ENCODE data around the gene RNF212.

The RNF212 gene

DNA sequence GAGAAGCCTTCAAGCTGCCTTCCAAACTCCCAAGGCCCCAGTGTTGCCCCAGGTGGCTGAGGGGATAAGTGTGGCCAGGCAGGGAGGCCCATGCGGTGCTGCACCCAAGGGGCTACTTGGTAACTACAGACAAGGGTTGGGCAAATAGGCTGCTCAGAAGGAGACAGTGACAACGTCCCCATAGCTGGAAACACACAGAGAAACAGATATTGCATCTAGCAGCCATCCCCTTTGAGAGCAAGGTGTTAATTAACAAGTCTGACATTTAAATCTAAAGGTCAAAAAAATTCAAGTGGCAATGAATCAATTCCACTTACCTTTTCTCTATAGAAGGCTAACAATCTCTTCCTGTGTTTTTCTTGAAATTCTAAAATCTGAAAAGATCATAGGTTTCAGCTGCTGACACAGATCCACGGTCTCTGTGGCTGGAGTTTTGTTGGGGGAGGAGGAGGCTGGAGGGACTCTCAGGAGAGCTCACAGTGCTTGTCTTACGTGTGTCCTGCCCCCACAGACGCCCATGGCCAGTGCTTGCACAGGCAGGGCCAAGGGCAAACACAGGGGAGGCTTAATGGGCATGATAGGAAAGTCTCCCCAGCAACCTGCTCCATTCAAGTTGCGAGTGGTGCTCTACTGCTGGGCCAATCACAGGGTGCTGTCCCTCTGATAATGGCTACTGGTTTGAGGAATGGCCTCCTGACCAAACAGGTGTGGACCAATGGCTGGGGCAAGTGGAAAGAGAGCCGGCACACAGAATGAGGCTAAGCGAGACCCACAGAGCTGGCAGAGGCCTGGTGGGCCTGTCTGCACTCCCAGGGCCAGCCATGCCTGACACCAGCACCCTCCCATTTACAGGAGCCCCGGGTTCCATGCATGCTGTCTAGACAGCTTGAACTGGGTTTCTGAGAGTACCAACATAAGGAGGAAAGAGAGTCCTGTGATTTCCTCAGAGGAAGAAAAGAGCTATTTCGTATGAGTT, 22.6 kb downstream of the RNF212 start:
- no peak for DNase-seq

DNA sequence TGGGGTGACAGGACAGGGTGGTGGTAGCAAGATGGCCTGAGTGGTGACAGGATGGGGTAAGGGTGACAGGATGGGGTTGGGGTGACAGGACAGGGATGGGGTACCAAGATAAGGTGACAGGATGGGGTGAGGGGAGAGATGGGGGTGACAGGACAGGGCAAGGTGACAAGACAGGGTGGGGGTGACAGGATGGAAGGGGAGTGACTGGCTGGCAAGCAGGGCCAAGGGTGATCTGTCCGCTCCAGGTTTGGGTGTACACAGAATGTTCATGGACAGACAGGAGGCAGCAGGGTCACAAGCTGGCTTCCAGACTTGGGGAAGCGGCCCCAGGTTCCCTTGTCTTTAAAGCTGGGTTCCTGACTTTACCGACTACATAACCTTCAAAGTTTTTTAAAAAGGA, 23.3 kb downstream of the RNF212 start:
- no peak for DNase-seq

DNA sequence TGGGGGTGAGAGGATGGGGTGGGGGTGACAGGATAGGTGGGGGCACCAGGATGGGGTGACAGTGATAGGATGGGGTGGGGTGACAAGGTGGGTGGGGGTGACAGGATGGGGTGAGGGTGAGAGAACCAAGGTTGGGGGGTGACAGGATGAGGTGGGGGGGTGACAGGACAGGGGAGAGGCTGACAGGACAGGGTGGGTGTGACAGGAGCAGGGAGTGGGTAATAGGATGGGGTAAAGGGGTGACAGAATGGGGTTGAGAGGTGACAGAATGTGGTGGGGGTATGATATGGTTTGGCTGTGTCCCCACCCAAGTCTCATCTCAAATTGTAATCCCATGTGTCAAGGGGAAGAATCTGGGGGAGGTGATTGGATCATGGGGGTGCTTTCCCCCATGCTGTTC, 26.0 kb downstream of the RNF212 start:
- no peak for DNase-seq

DNA sequence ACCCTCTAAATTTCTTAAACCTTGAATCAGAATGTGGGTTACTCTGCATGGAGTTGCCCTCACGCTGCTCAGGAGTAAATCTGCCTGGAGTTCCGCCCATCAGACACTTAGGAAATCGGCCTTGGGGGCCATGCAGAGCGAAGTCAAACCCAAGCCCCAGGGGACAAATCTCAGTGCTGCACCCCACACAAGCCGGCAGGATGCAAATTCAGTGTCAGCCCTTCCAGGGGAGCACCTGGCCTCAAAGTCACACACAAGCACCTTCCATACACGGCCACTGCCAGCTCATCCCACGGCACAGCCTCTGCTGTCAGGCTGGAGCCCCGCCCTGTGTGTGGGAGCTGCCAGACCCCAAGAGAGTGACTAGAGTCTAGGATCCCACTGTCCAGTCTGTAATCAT, 27.4 kb downstream of the RNF212 start:
- DNase-seq: no peak

DNA sequence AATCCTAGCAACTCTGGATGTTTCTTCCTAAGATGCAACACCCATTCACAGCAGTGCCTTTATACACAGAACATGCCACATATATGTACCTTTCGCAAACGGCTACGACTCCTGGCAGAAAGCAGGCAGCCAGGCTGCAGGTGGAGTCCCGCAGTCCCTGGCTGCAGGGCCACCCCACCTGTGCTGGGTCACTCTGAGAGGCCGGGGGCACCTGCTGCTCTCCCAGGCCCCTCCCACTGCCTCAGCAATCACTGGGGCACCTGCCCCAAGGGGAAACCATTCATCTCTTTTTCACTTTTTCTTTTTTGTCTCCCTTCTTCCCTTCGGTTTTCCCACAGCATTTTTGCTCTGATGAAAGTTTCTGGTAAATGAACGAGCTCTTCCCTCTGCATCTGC, 28.0 kb downstream of the RNF212 start:
- no peak for DNase-seq

DNA sequence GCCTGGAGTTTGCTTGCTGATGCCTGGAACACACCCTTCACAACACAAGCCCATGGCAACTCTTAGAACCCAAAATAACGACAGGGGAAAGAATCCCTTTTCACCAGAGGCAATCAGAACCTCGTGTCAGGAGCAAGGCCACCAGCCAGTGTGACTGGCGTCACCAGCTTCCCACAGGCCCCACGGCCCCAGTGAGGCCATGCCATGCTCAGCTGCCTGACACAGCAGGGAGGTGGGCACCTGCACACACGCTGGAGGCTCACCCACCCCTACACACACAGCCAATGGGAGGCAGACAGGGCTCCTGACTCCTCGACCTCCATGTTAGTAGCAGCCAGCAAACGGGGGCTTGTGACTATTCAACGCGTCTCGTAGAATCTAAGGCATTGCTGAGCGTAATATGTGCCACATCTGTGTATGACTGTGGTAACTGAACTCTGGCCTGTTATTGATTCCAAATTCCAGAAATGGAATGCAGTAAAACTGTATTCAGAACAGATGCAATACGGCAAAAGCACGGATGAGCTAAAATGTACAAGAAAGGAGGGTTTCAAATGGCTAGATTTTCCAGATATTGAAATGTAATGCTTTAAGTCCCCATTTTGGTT, 28.5 kb downstream of the RNF212 start:
- no peak for DNase-seq

DNA sequence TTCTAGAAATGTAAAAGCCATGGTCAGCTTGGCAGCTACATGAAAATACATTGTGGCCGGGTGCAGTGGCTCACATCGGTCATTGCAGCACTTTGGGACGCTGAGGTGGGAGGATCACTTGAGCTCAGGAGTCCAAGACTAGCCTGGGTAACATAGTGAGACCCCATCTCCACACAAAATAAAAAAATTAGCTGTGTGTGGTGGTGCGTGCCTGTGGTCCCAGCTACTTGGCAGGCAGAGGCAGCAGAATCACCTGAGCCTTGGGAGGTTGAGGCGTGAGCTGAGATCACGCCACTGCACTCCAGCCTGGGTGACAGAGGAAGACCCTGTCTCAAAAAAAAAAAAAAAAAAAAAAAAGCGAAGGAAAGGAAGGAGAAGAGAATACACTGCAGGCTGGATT, 29.0 kb downstream of the RNF212 start:
- DNase-seq: no peak

DNA sequence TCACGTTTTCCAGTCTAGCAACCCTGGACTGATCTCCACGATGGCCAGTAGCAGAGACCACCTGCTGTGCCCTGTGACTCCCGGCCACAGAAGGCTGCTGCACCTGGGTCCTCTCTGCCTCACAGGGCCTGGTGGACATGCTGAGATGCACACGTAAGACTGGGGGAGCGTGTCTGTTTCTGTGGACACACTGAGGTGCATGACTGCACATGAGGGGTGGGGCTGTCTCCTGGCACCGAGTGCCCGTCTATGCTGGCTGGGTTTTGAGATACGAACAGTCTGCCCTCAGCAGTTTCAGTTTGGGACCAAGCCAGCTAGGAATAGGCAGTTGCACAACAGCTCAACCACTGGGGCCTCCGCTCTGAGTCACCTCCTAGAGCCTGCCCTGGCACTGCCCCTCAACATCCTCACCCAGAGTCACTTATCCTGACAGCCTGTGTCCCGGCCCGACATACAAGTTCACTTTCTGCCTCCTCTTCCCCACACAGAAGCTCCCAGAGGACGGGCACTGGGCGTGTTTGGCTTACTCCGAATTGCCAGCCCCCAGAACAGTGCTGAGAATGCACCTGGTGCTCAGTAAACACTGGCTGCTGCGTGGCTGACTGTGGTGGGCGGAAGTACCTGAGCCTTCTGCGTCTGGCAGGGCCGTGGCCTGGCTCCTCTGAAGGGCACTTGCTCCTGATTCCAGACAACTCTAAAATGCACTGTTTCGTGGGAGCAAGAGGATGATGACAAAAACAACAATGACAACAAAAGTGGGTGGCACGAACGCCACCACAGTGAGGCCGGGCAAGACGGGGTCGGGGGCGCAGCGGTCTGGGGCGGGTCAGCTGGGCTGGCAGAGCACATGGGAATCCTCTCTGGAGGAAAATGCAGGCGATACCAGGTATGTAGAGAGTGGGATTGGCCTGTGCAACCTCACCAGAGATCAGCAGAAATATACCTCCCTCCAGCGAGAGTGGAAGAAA, 30.9 kb downstream of the RNF212 start:
- DNase-seq: peak; percentile 88 to 93 (median 90)

DNA sequence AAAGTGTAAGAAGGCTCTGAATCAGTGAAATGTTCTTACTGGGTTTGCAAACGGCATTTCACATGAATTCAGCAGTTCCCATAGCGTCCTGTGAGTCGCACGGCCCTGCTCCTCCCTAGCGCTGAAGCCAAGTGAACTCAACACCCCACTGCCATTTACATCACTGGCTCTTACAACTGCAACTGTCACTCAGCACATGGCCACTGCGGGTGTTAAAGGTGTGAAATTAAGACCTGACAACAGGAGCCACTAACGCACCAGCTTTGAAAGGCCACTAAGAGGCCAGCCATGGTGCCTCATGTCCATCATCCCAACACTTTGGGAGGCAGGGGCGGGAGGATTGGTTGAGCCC, 31.7 kb downstream of the RNF212 start:
- peak; percentile 49 to 58 (median 53) for DNase-seq

DNA sequence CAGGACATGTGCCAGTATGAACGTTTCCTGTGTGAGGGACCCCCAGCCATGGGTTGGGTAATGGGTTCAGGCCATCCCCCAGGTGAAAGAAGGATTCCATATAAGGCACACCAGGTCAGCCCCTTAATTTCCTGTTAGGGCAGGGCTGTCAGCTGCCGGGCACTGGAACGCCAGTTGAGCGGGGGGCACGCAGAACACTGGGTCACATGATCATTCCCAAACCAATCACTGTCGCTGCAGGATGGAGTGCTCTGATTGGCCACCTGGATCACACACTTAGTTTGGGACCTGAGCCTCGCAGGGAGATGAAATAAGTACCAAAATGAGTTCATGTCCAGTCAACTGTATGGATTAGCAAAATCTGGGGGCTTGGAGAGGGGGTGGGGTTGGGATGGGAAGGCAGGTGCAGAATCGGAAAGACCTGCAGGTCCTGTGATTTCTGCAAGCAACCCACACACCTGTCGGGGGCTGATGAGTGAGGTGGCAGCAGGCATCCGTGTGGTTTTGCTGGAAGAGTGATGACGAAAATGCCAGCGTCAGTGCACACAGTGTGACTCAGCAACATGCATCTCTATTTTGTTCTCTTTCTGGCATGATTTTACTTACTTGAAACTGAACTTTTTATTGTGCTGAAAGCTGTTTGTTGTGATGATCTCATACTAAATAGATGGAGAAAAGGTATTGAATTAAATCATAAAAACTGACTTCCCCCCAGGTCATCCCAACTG, 32.2 kb downstream of the RNF212 start:
- DNase-seq: peak; percentile 47 to 69 (median 56)

DNA sequence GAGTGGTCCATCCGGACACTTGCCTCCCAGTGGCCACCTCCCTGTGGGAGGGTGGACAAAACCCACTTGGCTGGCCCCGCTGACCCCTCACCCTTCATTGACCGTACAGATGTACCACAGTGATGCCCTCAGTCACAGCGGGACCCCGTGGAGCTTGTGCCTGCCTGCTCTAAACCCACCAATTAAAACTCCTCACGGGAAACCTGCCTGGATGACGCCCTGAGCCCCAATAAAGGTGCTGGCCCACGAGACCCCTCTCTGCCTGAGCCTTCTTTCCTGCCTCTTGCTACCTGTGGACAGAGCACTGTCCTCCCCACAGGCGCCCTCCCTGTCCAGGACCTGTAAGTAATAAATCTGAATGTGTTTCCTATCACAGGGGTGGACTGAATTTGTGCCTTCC, 32.9 kb downstream of the RNF212 start:
- no peak for DNase-seq

DNA sequence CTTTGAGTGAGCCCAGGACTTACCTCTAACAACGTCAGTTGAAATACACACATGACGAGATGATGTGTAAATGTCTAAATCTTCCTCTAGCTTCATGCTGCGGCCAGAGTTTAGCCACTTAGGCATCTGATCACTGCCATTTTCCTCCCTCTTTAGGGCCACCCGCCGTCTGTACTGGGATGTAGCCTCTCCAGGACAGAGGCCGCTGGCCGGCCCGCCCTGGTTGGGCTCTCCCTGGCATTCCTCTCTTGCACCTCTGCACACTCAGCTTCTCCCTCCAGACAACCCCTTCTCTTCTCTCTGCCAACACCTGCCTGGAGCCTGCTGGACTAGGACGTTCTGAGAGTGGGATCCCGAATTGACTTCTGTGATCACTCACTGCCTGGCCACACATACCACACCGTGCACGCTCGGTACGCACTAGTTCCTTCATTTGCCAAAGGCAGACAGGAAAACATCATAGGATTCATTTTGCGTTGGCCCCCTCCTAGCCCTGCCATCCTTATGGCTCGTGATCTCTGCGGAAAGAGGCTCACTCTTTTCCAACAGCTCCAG, 33.6 kb downstream of the RNF212 start:
- no peak for DNase-seq

DNA sequence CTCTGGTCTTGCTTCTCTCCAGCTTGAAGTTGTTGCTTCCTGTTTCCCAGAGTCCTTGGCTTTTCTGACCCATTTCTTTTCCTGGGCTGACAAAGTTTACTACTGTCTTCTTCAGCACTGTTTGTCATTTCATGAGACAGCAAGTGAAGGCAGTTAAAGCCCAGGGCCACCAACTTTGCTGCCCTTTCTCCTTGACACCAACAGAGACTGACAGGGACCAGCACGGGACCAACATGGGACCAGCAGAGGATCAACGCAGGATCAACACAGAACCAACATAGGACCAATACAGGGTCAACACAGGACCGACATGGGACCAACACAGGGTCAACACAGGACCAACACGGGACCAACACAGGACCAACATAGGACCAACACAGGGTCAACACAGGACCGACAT, 34.9 kb downstream of the RNF212 start:
- DNase-seq: no peak

DNA sequence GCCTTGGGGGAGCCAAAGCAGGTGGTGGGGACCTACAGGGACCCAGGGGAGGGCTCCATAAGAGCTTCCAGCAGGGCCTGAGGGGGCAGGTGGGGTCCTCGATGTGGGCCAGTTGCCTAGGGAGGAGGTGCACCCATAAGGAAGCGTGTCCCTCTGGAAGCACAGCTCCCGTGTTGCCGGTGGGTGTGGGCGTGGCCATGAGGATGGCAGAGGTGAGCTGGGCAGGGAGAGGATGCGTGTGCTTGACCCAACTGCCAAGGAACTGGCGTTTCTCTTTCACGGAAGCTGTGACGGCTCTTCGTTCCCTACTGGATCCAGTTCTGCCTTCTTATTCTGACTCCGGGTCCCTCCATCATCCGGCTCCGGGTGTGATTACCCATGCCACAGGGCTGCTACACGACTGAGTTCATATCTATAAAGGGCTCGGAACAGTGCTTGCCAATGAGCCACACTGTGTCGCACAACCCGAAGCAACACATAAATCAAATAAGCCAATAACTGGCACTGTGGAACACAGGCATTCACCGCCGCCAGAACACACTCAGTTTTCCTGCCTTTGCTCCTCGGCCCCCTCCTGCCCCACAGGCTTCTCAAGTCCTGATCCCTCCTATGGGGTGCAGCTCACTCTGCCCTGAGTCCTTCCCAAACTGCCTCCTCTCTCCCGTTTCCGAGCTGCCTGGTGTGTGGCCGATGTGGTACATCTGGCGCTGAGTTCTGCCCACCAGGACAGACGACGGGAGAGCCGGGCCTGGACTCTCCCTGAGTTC, 35.5 kb downstream of the RNF212 start:
- DNase-seq: no peak

DNA sequence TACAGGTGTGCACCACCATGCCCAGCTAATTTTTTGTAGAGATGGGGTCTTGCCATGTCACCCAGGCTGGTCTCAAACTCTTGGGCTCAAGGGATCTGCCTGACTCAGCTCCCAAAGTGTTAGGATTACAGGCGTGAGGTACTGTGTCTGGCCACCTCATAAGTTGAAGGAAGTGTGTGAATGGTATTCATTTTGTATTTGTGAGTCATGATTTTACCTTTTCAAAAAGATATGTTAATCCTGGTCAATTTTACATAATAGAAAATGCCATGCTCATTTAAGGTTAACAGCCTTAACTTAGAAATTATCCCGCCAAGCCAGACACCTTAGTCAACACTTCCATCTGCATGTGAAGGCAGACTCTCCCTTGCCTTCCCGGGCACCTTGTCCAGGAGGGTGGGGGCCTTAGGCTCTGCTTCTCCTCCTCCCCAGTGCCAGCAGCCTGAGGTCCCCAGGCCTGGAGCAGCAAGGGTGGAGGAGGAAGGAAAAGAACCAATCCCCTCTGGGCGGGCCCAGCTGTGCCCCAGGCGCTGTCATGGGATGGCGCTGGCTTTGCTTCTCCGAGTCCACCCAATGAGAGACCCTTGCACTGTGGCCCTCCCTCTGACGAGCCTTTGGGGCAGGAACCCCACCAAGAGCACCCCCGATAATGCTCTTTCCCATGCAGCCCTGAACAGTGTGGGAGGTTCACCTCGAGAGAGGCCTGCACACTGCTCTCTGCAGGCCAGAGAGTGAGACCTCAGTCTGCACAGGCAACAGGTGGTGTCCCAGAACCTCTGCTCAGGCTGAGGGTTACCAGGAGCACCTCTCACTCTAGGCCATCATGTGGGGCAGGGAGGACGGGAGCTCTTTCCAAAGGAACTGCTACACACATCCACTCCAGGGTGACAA, 37.3 kb downstream of the RNF212 start:
- no peak for DNase-seq

DNA sequence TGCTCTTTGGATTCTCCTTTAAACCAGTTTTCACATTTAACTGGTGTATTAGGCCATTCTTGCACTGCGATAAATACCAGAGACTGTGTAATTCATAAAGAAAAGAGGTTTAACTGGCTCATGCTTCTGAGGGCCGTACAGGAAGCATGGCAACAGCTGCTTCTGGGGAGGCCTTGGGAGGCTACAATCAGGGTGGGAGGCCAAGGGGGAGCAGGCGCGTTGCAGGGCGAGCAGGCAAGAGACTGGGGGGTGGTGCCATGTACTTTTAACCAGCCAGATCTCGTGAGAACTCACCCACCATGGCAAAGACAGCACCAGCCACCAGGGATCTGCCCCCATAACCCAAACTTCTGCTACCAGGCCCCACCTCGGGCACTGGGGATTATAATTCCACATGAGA, 38.1 kb downstream of the RNF212 start:
- no peak for DNase-seq

DNA sequence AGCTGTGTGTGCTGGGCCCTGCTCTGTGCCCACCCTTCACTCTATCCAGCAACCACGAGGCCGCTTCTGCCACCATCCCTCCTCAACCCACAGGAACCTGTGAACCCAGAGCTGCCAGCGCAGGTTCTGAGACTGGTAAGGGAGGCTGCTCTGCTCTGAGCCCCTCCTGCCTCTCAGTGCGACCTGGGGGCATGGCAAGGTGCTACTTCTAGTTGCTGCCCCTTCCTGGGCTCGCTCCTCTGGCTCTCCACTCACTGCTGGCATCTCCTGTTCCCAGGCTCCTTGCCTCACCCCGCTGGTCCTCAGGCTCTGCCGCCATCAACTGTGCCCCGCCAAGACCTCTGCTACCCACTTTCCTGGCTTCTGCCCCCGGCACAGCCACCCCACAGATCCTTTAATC, 39.3 kb downstream of the RNF212 start:
- no peak for DNase-seq

DNA sequence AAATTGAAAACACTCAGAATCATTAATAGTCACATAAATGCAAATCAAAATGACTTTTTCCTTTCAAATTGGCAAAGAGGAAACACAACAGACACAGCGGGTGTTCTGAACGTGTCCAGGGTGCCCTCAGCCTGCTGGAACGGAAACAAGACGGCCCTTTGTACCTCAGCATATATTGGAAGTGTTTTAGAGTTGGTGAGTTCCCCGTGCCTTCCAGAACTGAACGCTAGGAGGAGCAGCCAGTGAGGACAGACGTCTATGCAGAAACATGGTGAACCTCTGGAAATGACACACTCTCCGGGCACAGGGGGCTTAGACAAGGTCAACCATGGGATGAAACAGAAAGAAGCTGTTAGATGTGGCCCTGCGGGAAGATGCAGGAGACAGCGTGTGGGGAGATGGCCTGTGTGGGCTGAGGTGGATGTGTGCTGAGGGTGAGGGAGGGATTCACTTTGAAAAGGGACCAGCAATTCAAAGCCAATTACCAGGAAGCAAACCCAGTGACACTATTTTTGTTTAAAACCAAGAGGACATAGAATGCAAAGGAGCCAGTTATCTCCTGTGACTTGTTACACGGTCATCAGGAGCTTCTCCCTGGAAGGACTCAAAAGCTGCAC, 40.4 kb downstream of the RNF212 start:
- DNase-seq: peak; percentile 66 to 74 (median 71)

DNA sequence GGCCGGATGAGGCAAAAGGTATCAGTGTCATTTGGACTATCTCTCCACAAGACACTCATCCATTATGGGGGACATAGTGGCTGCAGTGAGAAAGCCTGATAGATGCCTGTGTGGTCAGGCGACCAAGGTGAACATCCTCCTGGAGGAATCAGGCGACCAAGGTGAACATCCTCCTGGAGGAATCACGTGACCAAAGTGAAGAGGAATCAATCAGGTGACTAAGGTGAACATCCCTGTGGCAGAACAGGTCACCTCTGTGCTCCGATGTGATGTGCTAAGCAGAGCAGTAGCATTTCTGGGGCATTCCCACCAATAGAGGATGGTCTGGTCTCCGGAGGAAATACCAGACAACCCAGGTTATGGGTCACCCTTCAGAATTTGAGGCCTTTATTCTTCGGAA, 44.0 kb downstream of the RNF212 start:
- no peak for DNase-seq

DNA sequence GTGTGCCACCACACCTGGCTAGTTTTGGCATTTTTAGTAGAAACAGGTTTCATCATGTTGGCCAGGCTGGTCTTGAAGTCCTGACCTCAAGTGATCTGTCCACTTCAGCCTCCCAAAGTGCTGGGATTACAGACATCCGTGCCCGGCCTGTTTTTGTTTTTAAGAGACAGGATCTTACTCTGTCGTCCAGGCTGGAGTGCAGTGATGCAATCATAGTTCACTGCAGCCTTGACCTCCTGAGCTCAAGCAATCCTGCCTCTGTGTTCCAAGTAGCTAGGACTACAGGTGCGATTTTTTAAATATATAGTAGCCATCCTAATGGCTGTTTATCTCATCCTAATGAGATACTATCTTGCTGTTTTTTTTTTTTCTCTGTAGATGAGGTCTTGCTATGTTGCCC, 47.6 kb downstream of the RNF212 start:
- DNase-seq: no peak
